Activated CD4-positive, CD25-positive, alpha-beta regulatory T cell (primary cell): ENCODE measurements around the gene PGM2.

Source experiments
- DNase-seq, 4 experiments: peaks; one replicate each; lab custom pipeline; 2025; lab: John Stamatoyannopoulos, UW

PGM2 gene

GRCh38 chr4:37902738-37903693, 76.5 kb downstream of the PGM2 start:
- DNase-seq, result no peak

GRCh38 chr4:37903901-37904300, 77.4 kb downstream of the PGM2 start:
- DNase-seq, result no peak

- no peak for DNase-seq
These were observed 78.3 kb downstream of the PGM2 start for GRCh38 chr4:37904824-37905223.

GRCh38 chr4:37905533-37906169, 79.2 kb downstream of the PGM2 start:
- no peak for DNase-seq

GRCh38 chr4:37908488-37909331, 82.2 kb downstream of the PGM2 start:
- DNase-seq, result no peak

- no peak for DNase-seq
These were observed 83.0 kb downstream of the PGM2 start for GRCh38 chr4:37909332-37910090.

GRCh38 chr4:37910091-37910486, 83.6 kb downstream of the PGM2 start:
- no peak for DNase-seq
